Thyroid gland (tissue), 4 donors: ENCODE data around the gene TM4SF1. TPM values are rescaled to one million over a fixed set of nuclear protein-coding genes. Genes with fewer than 3 reads are reported as not detected.

ENCODE experiments used
- DNase-seq, 2 donors: peaks; one replicate each; pipeline ENCODE4 v3.0.0-alpha.2; 2019
- H3K27ac ChIP-seq, 3 donors: fragments of 200-600 bp; sonication (generic); 1 replicate in 2 of 3; 2 replicates in 1 of 3; pipeline ENCODE4 v1.5.1; 2016 to 2019; ENCODE audit warnings: mild to moderate bottlenecking in 1 of 3, moderate library complexity in 1 of 3
- H3K27me3 ChIP-seq: fragments of 200-600 bp; sonication (generic); one replicate; pipeline ENCODE4 v1.5.1; 2019
- H3K36me3 ChIP-seq, 2 donors: fragments of 200-600 bp; sonication (generic); one replicate each; pipeline ENCODE4 v1.5.1; 2016 to 2019
- H3K4me1 ChIP-seq, 2 donors: fragments of 200-600 bp; sonication (generic); one replicate each; pipeline ENCODE4 v1.5.1; 2017 to 2019
- H3K4me3 ChIP-seq, 3 donors: fragments of 200-600 bp; sonication (generic); replicated peaks in 1 of 3; 1 replicate in 2 of 3; 2 replicates in 1 of 3; pipeline ENCODE4 v1.5.1; 2016; ENCODE audit warnings: mild to moderate bottlenecking in 1 of 3
- H3K9me3 ChIP-seq: fragments of 200-600 bp; sonication (generic); one replicate; pipeline ENCODE4 v1.5.1; 2017
- POLR2A ChIP-seq, 2 donors: fragments of 450-650 bp; IDR thresholded peaks; one replicate each; pipeline ENCODE4 v1.6.1; 2017; ENCODE audit warnings: antibody characterized with exemption in 2 of 2, mild to moderate bottlenecking in 2 of 2, moderate library complexity in 1 of 2
- WGBS, 2 donors: methylation state at CpG; one replicate each; pipeline ENCODE4 v1.1.5; 2017; 5-methylcytosine and 5-hydroxymethylcytosine counted together
- intact Hi-C: fragments of 100-400 bp; cut with DNase I; formaldehyde crosslinking; loops from one replicate; pipeline ENCODE4 v1.15.1; 2023
- total RNA-seq, 4 donors: library from RNA; depleted of rRNA; stranded (reverse); fragments of >200 nt; gene quantifications; one replicate each; pipeline ENCODE4 v1.2.3, GENCODE V29; 2016
- TF ChIP-seq, protein P1 (sequence below), 6 experiments: fragments of 200-600 bp in 3 of 6; fragments of 450-650 bp in 3 of 6; sonication (generic) in 3 of 6; IDR thresholded peaks; one replicate each; pipeline ENCODE4 v1.5.1; 2016 to 2019; ENCODE audit warnings: antibody characterized with exemption in 6 of 6, mild to moderate bottlenecking in 2 of 6, inconsistent platforms in 1 of 6, moderate library complexity in 1 of 6

TM4SF1 gene
- total RNA-seq, 4 donors from 2014 or later = 32.4 to 244 (median 79.3) TPM

DNA sequence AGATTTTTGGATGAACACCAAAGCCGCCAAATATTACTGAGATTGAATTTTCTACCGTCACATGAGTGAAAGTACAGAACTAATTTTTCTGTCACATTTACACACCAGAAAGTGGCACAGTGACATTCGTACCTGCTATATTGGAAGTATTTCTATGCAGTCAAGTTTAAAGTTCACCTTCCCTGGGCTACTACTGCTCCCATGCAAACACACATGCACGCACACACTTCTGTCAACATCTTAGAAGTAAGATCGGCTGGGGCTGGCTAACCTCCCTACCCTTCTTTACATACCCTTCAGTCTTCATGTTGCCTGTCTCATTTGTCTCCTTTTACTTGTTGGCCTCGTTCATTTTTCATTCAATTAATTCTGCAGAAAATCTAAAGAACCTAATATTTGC lies 19.0 kb upstream of the TM4SF1 start:
- Histone ChIP-seq H3K4me1 (peaks cover 24 to 27% of the 10 kb centered on the region in 2 donors), H3K9me3 (no peaks in the 10 kb centered on the region), H3K4me3 (no peak overlapping the region), H3K27me3 (no peaks in the 10 kb centered on the region), H3K27ac (peak overlapping the region in 2 of 3 donors; percentile 75 to 82), H3K36me3 (no peaks in the 10 kb centered on the region)
- no peak for DNase-seq
- 93 to 94% methylated on average over 6 of the region's 6 CpGs for WGBS, 2 donors
- intact Hi-C loops = loop anchor here (5.0 kb wide), 1 partner anchor 81 kb away; no protein-coding TSS in a partner anchor
- TF ChIP-seq POLR2A (IDR thresholded peaks at IDR 0.05) = no peak
- TF ChIP-seq, protein P1, sequence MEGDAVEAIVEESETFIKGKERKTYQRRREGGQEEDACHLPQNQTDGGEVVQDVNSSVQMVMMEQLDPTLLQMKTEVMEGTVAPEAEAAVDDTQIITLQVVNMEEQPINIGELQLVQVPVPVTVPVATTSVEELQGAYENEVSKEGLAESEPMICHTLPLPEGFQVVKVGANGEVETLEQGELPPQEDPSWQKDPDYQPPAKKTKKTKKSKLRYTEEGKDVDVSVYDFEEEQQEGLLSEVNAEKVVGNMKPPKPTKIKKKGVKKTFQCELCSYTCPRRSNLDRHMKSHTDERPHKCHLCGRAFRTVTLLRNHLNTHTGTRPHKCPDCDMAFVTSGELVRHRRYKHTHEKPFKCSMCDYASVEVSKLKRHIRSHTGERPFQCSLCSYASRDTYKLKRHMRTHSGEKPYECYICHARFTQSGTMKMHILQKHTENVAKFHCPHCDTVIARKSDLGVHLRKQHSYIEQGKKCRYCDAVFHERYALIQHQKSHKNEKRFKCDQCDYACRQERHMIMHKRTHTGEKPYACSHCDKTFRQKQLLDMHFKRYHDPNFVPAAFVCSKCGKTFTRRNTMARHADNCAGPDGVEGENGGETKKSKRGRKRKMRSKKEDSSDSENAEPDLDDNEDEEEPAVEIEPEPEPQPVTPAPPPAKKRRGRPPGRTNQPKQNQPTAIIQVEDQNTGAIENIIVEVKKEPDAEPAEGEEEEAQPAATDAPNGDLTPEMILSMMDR (IDR thresholded peaks at IDR 0.05) = no peak

DNA sequence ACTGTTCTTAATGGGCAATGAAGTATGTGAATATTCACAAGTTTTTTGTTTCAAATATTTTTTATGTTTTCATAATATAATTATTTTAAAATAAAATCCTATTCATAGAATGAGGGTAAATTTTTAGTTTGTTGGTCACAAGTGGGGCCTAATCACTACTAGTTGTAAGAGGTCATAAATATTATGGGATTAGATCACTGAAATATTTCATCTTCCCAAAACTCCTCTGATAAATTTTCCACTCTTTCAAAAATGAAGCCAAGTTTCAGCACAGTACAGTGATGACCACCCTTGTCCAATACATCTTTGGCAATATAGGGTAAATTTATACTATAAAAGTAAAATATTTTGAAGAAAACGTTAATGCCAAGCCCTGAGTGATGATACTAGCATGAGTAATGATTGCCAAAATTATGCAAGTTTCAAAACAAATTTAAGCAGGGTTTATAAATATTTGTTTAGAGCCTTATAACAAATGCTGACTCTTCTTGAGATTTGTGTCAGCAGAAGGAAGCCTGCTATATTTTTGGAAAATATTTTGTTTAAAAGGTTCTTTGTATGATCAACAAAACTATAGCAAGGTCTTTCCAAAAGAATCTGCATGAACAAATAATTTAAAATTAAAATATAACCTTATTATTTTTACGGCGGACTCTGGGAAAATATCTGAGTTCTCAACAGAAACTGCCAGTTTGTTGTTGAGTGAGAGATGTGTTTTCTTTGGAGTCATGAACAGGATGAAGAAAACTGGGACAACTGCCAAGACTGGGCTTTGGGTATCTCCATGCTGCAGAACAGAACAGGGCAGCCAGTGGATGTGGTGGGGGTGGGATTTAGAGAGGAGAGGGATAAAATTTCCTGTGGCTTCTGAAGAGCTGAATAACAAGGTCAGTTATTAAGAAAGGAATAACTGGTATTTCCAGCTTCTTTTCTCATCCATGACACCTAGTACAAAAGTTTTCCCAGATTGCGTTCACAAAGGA lies 17.9 kb upstream of the TM4SF1 start:
- TF ChIP-seq, protein P1 (IDR thresholded peaks at IDR 0.05) = no peak
- no peak for TF ChIP-seq POLR2A (IDR thresholded peaks at IDR 0.05)
- intact Hi-C loops = loop anchor here (5.0 kb wide), 1 partner anchor 82 kb away; no protein-coding TSS in a partner anchor
- Histone ChIP-seq H3K27me3 (no peaks in the 10 kb centered on the region), H3K27ac (peak overlapping the region; percentile 75 to 82 (median 80)), H3K4me1 (peaks cover 17 to 21% of the 10 kb centered on the region in 2 donors), H3K9me3 (no peaks in the 10 kb centered on the region), H3K4me3 (no peak overlapping the region), H3K36me3 (no peaks in the 10 kb centered on the region)
- 16 to 20% methylated on average over 4 of the region's 4 CpGs for WGBS, 2 donors
- peak; percentile 81 to 82 for DNase-seq

DNA sequence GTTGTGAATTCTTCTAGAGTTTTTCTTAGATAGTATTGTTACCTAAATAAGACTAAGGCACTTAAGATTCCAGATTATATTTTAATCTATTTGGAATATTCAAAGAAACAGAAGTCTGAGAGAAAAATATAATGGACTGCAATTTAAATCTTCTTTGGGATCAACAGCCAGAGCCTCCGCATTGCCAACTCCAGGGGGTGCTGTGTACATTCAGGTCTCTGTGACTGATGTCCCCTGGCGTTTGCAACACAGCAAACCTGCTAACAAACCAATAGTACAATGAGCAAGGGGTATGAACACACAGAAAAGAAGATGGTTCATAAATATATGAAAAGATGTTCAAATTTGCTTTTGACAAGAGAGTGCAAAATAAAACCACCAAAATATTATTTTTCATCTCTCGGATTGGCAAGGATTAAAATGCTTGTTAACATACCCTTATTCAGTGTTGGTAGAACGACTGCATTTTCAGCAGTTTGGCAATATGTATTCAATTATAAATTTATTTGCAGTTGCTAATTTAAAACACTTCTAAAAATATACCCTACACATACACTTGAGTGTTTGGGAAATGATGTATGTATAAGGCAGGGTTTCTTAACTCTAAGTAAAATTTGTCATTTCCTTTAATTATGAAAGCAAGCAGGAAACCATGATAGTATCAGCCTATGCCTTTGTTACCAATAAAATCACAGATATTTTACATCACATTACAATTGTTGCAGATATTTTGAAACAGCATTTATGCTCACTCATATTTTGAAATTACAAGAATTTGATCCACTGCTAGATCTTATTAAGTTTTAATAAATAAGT lies 16.1 kb upstream of the TM4SF1 start:
- no peaks in the 10 kb centered on the region for H3K36me3 ChIP-seq
- peaks cover 17 to 21% of the 10 kb centered on the region in 2 donors for H3K4me1 ChIP-seq
- H3K9me3 ChIP-seq = no peaks in the 10 kb centered on the region
- 41 to 46% methylated on average over 4 of the region's 4 CpGs for WGBS, 2 donors
- no peaks in the 10 kb centered on the region for H3K27me3 ChIP-seq
- TF ChIP-seq, protein P1 (IDR thresholded peaks at IDR 0.05) = peak; percentile 36 to 92 (median 82)
- no peak for TF ChIP-seq POLR2A (IDR thresholded peaks at IDR 0.05)
- H3K4me3 ChIP-seq = no peak overlapping the region
- H3K27ac ChIP-seq = no peak overlapping the region
- DNase-seq = peak; percentile 72 to 80
- intact Hi-C loops = no loop called here

DNA sequence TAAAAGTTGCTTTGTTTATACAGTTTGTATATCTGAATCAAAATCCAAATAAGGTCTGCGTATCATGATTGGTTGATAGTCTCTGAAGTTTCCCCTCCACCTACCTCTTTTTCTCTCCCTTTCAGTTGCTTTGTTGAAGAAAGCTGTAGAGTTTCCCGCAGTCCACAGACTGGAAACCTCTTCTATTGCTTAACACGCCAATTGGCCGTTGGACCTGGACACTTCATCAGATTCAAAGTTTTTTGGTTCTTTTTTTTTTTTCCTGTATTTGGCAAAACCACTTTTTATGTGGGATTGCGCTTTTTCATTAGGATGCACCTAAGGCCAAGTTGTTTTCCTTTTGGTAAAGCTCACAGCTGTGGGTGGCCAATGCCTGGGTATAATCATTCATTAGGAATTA lies 14.5 kb upstream of the TM4SF1 start:
- TF ChIP-seq POLR2A (IDR thresholded peaks at IDR 0.05) = no peak
- TF ChIP-seq, protein P1 (IDR thresholded peaks at IDR 0.05) = no peak
- H3K4me1 ChIP-seq = peaks cover 22 to 30% of the 10 kb centered on the region in 2 donors
- intact Hi-C loops = no loop called here
- WGBS, 2 donors = 69 to 76% methylated on average over 5 of the region's 5 CpGs
- H3K36me3 ChIP-seq = no peaks in the 10 kb centered on the region
- H3K27ac ChIP-seq = no peak overlapping the region
- H3K4me3 ChIP-seq = no peak overlapping the region
- DNase-seq = no peak
- H3K27me3 ChIP-seq = no peaks in the 10 kb centered on the region
- H3K9me3 ChIP-seq = no peaks in the 10 kb centered on the region
